Measurements from ENCODE around the gene TSC22D2.

Gene TSC22D2

DNA sequence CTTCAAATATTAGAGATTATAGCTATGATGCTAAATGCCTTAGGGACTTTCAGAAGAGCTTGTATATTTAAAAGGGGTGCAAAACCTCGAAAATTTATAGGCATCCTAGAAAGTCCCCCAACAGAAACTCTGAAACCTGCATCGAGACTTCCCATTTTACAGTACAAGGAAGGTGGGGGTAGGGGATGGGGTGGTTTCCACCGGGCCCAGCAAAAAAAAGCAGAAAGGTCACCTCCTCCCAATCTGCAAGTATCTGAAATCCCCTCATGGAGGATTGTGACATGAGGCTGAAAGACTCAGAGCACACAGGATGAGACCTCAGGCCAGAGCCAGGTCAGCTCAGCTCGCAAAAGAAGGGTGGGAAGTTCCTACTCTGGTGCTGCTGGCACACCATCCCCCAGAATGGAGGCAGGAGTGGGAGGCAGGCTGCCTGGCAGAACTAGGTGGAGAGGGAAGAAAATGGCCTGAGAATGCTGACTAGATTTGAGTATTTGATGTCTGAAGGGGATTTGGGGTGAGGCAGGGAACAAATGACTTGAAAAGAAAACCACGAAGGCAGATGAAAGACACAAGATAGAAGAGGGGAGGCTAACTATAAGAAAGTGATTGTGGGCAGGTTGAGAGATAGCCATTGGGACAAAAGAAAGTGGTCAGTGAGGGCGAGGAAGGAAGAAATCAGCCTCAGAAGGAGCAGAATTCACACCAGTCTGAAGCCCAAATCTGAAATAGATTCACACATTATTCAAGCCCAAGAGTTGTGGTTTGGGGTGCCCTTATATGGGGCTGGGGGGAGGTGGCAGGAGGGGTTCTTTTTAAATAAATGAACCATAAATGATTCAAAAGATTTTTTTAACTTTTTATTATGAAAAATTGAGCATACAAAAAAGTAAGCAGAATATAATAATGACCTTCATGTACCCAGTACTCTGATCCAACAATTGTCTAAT, 22.5 kb upstream of the TSC22D2 start:
- DNase-seq (ENCODE audit: low read depth), result no peak
- TF ChIP-seq, protein P1, sequence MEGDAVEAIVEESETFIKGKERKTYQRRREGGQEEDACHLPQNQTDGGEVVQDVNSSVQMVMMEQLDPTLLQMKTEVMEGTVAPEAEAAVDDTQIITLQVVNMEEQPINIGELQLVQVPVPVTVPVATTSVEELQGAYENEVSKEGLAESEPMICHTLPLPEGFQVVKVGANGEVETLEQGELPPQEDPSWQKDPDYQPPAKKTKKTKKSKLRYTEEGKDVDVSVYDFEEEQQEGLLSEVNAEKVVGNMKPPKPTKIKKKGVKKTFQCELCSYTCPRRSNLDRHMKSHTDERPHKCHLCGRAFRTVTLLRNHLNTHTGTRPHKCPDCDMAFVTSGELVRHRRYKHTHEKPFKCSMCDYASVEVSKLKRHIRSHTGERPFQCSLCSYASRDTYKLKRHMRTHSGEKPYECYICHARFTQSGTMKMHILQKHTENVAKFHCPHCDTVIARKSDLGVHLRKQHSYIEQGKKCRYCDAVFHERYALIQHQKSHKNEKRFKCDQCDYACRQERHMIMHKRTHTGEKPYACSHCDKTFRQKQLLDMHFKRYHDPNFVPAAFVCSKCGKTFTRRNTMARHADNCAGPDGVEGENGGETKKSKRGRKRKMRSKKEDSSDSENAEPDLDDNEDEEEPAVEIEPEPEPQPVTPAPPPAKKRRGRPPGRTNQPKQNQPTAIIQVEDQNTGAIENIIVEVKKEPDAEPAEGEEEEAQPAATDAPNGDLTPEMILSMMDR (conservative IDR thresholded peaks at IDR 0.05; ENCODE audit: low read length), result no peak
- no peak overlapping the region for H3K4me3 ChIP-seq (ENCODE audit: low read length)

DNA sequence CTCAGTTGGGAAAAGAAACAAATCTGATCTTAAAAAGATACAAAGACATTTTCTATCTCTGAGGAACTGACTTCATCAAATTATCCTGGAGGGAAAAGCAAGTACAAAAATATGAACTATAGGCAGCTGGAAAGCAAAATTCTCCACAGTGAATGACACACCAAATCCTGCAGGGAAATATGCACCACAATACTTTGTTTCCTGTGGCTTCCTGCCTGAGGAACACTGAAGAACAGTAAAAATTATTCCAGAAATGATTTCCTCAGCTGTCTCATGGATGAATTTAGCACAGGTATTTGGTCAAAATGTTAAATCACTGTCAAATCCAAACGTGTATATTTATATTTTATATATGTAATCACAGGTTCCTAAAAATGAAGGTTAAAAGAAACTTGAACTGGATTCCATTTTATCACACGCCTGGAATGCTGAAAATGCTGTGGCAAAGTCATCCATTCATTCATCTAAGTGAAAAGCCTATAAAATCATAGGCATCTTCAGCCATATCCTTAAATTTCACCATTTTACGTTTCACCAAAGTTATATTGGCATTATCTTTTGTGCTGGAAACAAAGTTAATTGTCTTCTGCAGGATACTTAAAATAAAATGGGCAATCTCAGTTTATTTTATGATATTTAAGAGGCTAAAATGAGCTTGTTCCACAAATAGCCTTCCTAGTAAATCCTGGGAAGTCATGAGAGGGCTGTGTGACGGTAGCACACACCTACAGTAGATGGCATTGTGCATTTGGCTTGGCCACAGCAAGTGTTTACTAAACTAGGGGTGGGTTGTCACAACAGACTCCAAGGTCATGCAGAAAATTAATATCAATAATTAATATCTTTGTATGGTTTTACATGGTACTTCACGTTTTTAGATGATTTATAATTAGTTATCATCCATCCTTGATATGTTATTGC, 19.3 kb upstream of the TSC22D2 start:
- H3K4me3 ChIP-seq (ENCODE audit: low read length), result no peak overlapping the region
- TF ChIP-seq, protein P1 (conservative IDR thresholded peaks at IDR 0.05; ENCODE audit: low read length), result no peak
- DNase-seq (ENCODE audit: low read depth), result peak; percentile 37

DNA sequence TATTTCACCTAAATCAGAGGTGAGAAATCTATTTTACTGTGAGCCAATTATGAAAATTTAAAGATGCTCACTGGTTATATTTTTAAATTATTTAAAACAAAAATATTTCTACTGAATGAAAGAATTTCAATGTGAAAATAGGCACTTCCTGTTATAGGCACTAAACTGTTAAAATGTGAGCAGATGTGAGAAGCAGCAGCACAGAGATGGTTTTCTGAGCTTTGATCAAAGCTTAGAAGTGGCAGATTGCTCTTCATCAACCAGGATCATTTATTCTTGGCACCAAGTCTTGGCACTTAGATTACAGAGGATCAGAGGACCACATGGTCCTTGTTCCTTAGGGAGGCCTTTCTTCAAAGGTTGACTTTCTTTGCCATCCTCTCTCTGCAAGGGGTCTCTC, 18.0 kb upstream of the TSC22D2 start:
- no peak overlapping the region for H3K4me3 ChIP-seq (ENCODE audit: low read length)
- no peak for DNase-seq (ENCODE audit: low read depth)
- TF ChIP-seq, protein P1 (conservative IDR thresholded peaks at IDR 0.05; ENCODE audit: low read length), result no peak

DNA sequence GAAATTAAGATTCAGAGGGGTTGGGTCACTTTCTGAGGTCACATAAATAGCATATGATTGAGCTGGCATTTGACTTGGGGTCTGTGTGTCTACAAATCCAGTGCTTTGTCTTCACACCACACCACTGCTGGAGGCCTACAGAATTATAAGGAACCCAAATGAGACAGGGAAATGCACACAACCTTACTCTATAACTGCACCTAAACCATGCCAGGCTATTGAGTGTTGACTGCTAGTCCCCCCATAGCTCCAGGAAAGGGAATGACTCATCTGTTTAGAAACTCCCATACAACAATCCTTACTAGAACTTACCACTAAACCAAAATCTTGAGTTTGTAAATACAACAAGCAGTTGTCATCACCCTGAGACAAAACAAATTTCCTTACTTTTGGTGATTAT, 16.9 kb upstream of the TSC22D2 start:
- no peak overlapping the region for H3K4me3 ChIP-seq (ENCODE audit: low read length)
- TF ChIP-seq, protein P1 (conservative IDR thresholded peaks at IDR 0.05; ENCODE audit: low read length), result no peak
- peak; percentile 41 for DNase-seq (ENCODE audit: low read depth)

DNA sequence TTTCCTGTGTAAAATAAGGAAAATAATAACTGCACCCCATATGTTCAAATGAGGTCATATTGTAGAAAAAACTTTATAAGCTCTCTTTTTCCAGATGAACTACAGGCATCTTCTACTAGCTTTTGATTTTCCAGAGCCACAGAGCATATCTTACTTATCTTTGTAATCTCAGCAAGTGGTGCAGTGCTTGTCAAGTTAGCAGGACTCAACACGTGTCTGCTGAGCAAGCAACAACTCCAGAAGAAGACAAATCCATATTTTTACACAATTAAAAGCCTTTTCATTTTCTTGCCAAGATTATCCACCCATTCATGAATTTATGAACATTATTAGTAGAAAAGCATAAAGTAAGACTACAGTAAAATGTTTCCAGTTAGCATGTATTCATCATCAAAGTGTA, 14.4 kb upstream of the TSC22D2 start:
- no peak for DNase-seq (ENCODE audit: low read depth)
- TF ChIP-seq, protein P1 (conservative IDR thresholded peaks at IDR 0.05; ENCODE audit: low read length), result no peak
- no peak overlapping the region for H3K4me3 ChIP-seq (ENCODE audit: low read length)

DNA sequence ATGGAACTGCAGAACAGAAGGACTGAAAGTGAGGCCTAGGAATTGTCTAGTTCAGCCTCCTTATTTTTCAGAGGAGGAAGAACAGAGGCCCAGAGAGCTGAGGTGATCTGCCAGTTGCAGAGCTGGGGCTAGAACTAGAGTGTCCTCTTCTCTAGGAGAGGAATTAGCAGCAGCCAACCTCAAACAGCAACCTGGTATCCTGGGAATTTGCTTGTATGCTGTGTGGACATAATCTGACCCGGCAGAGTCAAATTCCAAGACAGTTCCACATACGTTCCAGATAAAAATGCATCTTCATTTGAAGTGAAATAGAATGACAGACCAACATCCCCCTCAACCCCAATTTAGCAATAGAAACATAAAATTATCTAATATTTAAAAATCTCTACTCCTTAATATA, 13.5 kb upstream of the TSC22D2 start:
- TF ChIP-seq, protein P1 (conservative IDR thresholded peaks at IDR 0.05; ENCODE audit: low read length), result no peak
- no peak for DNase-seq (ENCODE audit: low read depth)
- H3K4me3 ChIP-seq (ENCODE audit: low read length), result no peak overlapping the region
